ENCODE measurements around the gene ULK4.
"Not testable (repeated sequence)": the region's sequence is repeated elsewhere in the genome, so short reads cannot be mapped to it uniquely, and the experiment has no call there.

The ULK4 gene

GRCh38 chr3:41565948-41566514, 395.9 kb downstream of the ULK4 start:
- no peak for DNase-seq

- no peak for DNase-seq
Observed at GRCh38 chr3:41565003-41565402, 396.9 kb downstream of the ULK4 start.

- DNase-seq: not testable (repeated sequence)
Observed at GRCh38 chr3:41556245-41556644, 405.7 kb downstream of the ULK4 start.

GRCh38 chr3:41532976-41533375, 428.9 kb downstream of the ULK4 start:
- no peak for DNase-seq

- no peak for DNase-seq
Observed at GRCh38 chr3:41526995-41527573, 434.8 kb downstream of the ULK4 start.

- no peak for DNase-seq
Observed at GRCh38 chr3:41525303-41526064, 436.4 kb downstream of the ULK4 start.

- no peak for DNase-seq
Observed at GRCh38 chr3:41523897-41524296, 438.0 kb downstream of the ULK4 start.

GRCh38 chr3:41522612-41523011, 439.3 kb downstream of the ULK4 start:
- DNase-seq: no peak

- DNase-seq: no peak
Observed at GRCh38 chr3:41521010-41521655, 440.8 kb downstream of the ULK4 start.

GRCh38 chr3:41519746-41520145, 442.2 kb downstream of the ULK4 start:
- DNase-seq: no peak

GRCh38 chr3:41518626-41519025, 443.3 kb downstream of the ULK4 start:
- DNase-seq: no peak

GRCh38 chr3:41508063-41508696, 453.7 kb downstream of the ULK4 start:
- DNase-seq: no peak

- no peak for DNase-seq
Observed at GRCh38 chr3:41507336-41508062, 454.4 kb downstream of the ULK4 start.

- no peak for DNase-seq
Observed at GRCh38 chr3:41503998-41504623, 457.8 kb downstream of the ULK4 start.

GRCh38 chr3:41502481-41502880, 459.4 kb downstream of the ULK4 start:
- no peak for DNase-seq

- no peak for DNase-seq
Observed at GRCh38 chr3:41502023-41502422, 459.9 kb downstream of the ULK4 start.

GRCh38 chr3:41498847-41499246, 463.1 kb downstream of the ULK4 start:
- DNase-seq: no peak

- no peak for DNase-seq
Observed at GRCh38 chr3:41490360-41490759, 471.5 kb downstream of the ULK4 start.

GRCh38 chr3:41489231-41489630, 472.7 kb downstream of the ULK4 start:
- DNase-seq: no peak

- no peak for DNase-seq
Observed at GRCh38 chr3:41488501-41488900, 473.4 kb downstream of the ULK4 start.

- no peak for DNase-seq
Observed at GRCh38 chr3:41485484-41485883, 476.4 kb downstream of the ULK4 start.

- no peak for DNase-seq
Observed at GRCh38 chr3:41482134-41482533, 479.8 kb downstream of the ULK4 start.

All from T-helper 2 cell (primary cell).